ENCODE measurements around the gene DCC. TPM values are rescaled to one million over a fixed set of nuclear protein-coding genes. Genes with fewer than 3 reads are reported as not detected.

Gene DCC
- total RNA-seq, 1 experiment from 2014 or later, result not detected

DNA sequence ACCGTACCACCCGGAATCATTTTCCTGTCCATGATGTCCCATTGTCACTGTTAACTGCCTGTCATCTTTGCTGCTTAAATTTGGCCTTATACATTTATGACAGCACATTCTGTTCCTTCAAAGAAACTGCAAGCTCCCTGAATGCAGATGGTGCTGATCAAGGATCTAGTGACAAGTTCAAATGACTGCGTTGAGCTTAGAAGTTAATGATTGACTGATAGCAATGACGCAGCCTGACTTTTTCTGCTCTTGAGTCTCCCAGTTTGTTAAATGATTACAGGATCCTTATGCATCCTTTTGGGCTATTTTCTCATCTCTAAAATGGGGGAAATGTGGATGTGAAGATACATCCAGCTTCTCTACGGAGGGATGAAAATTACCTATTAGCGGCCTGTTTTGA lies 159.0 kb downstream of the DCC start:
- H3K4me3 ChIP-seq (replicated peaks in 1 of 2; ENCODE audit: low read depth in 1 of 2, low read length in 2 of 2), result no peak overlapping the region
- no peaks in the 10 kb centered on the region for H3K9me2 ChIP-seq (ENCODE audit: insufficient read depth)
- TF ChIP-seq POLR2AphosphoS5 (IDR thresholded peaks at IDR 0.05; ENCODE audit: low read depth, low read length) (no peak), SRF (IDR thresholded peaks at IDR 0.05; ENCODE audit: low read depth) (no peak), POLR2A (IDR thresholded peaks at IDR 0.05; ENCODE audit: borderline replicate concordance, extremely low read depth, insufficient read depth, insufficient read length) (no peak), FOSL1 (IDR thresholded peaks at IDR 0.05; ENCODE audit: low read depth) (no peak)
- TF ChIP-seq, protein P1, sequence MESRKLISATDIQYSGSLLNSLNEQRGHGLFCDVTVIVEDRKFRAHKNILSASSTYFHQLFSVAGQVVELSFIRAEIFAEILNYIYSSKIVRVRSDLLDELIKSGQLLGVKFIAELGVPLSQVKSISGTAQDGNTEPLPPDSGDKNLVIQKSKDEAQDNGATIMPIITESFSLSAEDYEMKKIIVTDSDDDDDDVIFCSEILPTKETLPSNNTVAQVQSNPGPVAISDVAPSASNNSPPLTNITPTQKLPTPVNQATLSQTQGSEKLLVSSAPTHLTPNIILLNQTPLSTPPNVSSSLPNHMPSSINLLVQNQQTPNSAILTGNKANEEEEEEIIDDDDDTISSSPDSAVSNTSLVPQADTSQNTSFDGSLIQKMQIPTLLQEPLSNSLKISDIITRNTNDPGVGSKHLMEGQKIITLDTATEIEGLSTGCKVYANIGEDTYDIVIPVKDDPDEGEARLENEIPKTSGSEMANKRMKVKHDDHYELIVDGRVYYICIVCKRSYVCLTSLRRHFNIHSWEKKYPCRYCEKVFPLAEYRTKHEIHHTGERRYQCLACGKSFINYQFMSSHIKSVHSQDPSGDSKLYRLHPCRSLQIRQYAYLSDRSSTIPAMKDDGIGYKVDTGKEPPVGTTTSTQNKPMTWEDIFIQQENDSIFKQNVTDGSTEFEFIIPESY (IDR thresholded peaks at IDR 0.05; ENCODE audit: extremely low read depth, insufficient replicate concordance, low read length), result no peak
- no peaks in the 10 kb centered on the region for H3K79me2 ChIP-seq (ENCODE audit: insufficient read depth, low read length)
- peaks cover 12 to 20% of the 10 kb centered on the region in 2 experiments; a peak in 2 of 4 replicates for H3K9me3 ChIP-seq (ENCODE audit: control insufficient read depth in 1 of 2, insufficient read depth in 1 of 2, low read depth in 1 of 2, low read length in 2 of 2)
- ChIA-PET CTCF (no interaction called here), RAD21 (ENCODE audit: low non-redundant PET in 1 of 2, low total read pairs in 2 of 2, uncharacterized antibody in 2 of 2, unreplicated experiment in 2 of 2) (no interaction called here), POLR2A (no interaction called here)
- H3K4me1 ChIP-seq (ENCODE audit: control insufficient read depth in 1 of 2, insufficient read depth in 2 of 2, low read length in 2 of 2), result no peaks in the 10 kb centered on the region
- no peak overlapping the region for H3K9ac ChIP-seq (ENCODE audit: low read length)
- no peaks in the 10 kb centered on the region for H3K27me3 ChIP-seq (ENCODE audit: insufficient read depth, low read length)
- no peak overlapping the region for H3K27ac ChIP-seq (ENCODE audit: low read depth, low read length)
- H3K4me2 ChIP-seq (ENCODE audit: low read length), result no peak overlapping the region
- ATAC-seq, result no peak
- DNase-seq (ENCODE audit: low read depth, low spot score), result no peak
- no peaks in the 10 kb centered on the region for H3K36me3 ChIP-seq (ENCODE audit: control insufficient read depth in 1 of 2, insufficient read depth in 2 of 2, low read length in 2 of 2)
- H2AFZ ChIP-seq (ENCODE audit: low read depth, low read length, poor library complexity, severe bottlenecking), result no peak overlapping the region
- no peaks in the 10 kb centered on the region for H4K20me1 ChIP-seq (ENCODE audit: insufficient read depth)
- intact Hi-C loops (cut with micrococcal nuclease), result no loop called here
- no TSS peak for BruUV-seq (replicated peaks)

DNA sequence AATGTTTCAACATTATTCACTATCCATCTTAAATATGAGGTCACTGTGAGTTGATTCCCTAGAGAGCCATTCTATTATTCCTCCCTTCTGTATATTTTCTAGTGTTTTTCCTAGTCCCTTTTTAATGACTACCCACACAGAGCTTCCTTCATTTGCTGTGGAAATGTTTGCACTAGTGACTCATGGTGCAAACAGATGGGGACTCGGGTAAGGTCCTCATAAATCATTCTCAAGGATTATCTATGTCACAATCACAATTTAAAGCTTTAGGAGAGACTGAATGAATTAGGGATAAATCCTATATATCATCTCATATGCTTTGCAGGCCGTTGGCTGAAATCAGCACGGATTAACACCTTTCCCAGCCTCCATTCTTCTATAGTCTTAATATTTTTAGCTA lies 159.6 kb downstream of the DCC start:
- H2AFZ ChIP-seq (ENCODE audit: low read depth, low read length, poor library complexity, severe bottlenecking), result no peak overlapping the region
- no peak overlapping the region for H3K4me2 ChIP-seq (ENCODE audit: low read length)
- intact Hi-C loops (cut with micrococcal nuclease), result no loop called here
- ChIA-PET RAD21 (ENCODE audit: low non-redundant PET in 1 of 2, low total read pairs in 2 of 2, uncharacterized antibody in 2 of 2, unreplicated experiment in 2 of 2) (no interaction called here), POLR2A (no interaction called here), CTCF (no interaction called here)
- H3K9ac ChIP-seq (ENCODE audit: low read length), result no peak overlapping the region
- no peak overlapping the region for H3K27ac ChIP-seq (ENCODE audit: low read depth, low read length)
- H3K79me2 ChIP-seq (ENCODE audit: insufficient read depth, low read length), result no peaks in the 10 kb centered on the region
- peaks cover 12 to 20% of the 10 kb centered on the region in 2 experiments; a peak in 2 of 4 replicates for H3K9me3 ChIP-seq (ENCODE audit: control insufficient read depth in 1 of 2, insufficient read depth in 1 of 2, low read depth in 1 of 2, low read length in 2 of 2)
- no peaks in the 10 kb centered on the region for H4K20me1 ChIP-seq (ENCODE audit: insufficient read depth)
- H3K36me3 ChIP-seq (ENCODE audit: control insufficient read depth in 1 of 2, insufficient read depth in 2 of 2, low read length in 2 of 2), result no peaks in the 10 kb centered on the region
- no peaks in the 10 kb centered on the region for H3K27me3 ChIP-seq (ENCODE audit: insufficient read depth, low read length)
- no peaks in the 10 kb centered on the region for H3K4me1 ChIP-seq (ENCODE audit: control insufficient read depth in 1 of 2, insufficient read depth in 2 of 2, low read length in 2 of 2)
- BruUV-seq (replicated peaks), result no TSS peak
- H3K4me3 ChIP-seq (replicated peaks in 1 of 2; ENCODE audit: low read depth in 1 of 2, low read length in 2 of 2), result no peak overlapping the region
- DNase-seq (ENCODE audit: low read depth, low spot score), result no peak
- no peaks in the 10 kb centered on the region for H3K9me2 ChIP-seq (ENCODE audit: insufficient read depth)
- ATAC-seq, result no peak
- TF ChIP-seq YY1 (IDR thresholded peaks at IDR 0.05; ENCODE audit: extremely low read depth, insufficient replicate concordance, low read depth, low read length) (no peak), EZH2 (IDR thresholded peaks at IDR 0.05) (no peak), EZH2phosphoT487 (IDR thresholded peaks at IDR 0.05; ENCODE audit: borderline replicate concordance) (no peak), ELF1 (IDR thresholded peaks at IDR 0.05; ENCODE audit: borderline replicate concordance, low read depth) (no peak), SIN3A (IDR thresholded peaks at IDR 0.05; ENCODE audit: low read depth) (no peak), ZFX (IDR thresholded peaks at IDR 0.05) (no peak), CEBPB (IDR thresholded peaks at IDR 0.05; ENCODE audit: low read depth) (no peak), POLR2AphosphoS5 (IDR thresholded peaks at IDR 0.05; ENCODE audit: low read depth, low read length) (no peak), ZNF274 (IDR thresholded peaks at IDR 0.05; ENCODE audit: low read depth, low read length) (no peak), FOSL1 (IDR thresholded peaks at IDR 0.05; ENCODE audit: low read depth) (no peak)
- TF ChIP-seq, protein P2, sequence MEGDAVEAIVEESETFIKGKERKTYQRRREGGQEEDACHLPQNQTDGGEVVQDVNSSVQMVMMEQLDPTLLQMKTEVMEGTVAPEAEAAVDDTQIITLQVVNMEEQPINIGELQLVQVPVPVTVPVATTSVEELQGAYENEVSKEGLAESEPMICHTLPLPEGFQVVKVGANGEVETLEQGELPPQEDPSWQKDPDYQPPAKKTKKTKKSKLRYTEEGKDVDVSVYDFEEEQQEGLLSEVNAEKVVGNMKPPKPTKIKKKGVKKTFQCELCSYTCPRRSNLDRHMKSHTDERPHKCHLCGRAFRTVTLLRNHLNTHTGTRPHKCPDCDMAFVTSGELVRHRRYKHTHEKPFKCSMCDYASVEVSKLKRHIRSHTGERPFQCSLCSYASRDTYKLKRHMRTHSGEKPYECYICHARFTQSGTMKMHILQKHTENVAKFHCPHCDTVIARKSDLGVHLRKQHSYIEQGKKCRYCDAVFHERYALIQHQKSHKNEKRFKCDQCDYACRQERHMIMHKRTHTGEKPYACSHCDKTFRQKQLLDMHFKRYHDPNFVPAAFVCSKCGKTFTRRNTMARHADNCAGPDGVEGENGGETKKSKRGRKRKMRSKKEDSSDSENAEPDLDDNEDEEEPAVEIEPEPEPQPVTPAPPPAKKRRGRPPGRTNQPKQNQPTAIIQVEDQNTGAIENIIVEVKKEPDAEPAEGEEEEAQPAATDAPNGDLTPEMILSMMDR (IDR thresholded peaks at IDR 0.05 in 2 of 3, conservative IDR thresholded peaks at IDR 0.05 in 1 of 3; ENCODE audit: borderline replicate concordance in 1 of 3, insufficient read depth in 1 of 3, low read depth in 2 of 3, low read length in 2 of 3), result no peak
- TF ChIP-seq, protein P1 (IDR thresholded peaks at IDR 0.05; ENCODE audit: extremely low read depth, insufficient replicate concordance, low read length), result no peak
- TF ChIP-seq, protein P3, sequence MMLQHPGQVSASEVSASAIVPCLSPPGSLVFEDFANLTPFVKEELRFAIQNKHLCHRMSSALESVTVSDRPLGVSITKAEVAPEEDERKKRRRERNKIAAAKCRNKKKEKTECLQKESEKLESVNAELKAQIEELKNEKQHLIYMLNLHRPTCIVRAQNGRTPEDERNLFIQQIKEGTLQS (IDR thresholded peaks at IDR 0.05), result no peak

All from HCT116 (cell line).